ENCODE measurements around the gene RTTN.
"Not testable (repeated sequence)": the region's sequence is repeated elsewhere in the genome, so short reads cannot be mapped to it uniquely, and the experiment has no call there.

RTTN gene

GRCh38 chr18:70149156-70149555 lies 56.3 kb downstream of the RTTN start:
- DNase-seq: no peak

- DNase-seq: no peak
Observed at GRCh38 chr18:70148039-70148938, 57.2 kb downstream of the RTTN start.

GRCh38 chr18:70146174-70146573 lies 59.3 kb downstream of the RTTN start:
- DNase-seq: no peak

GRCh38 chr18:70142001-70142400 lies 63.5 kb downstream of the RTTN start:
- DNase-seq: no peak

GRCh38 chr18:70139138-70139537 lies 66.3 kb downstream of the RTTN start:
- DNase-seq: no peak

GRCh38 chr18:70135604-70136003 lies 69.9 kb downstream of the RTTN start:
- no peak for DNase-seq

- no peak for DNase-seq
Observed at GRCh38 chr18:70132999-70133398, 72.5 kb downstream of the RTTN start.

- DNase-seq: no peak
Observed at GRCh38 chr18:70128271-70128670, 77.2 kb downstream of the RTTN start.

- DNase-seq: no peak
Observed at GRCh38 chr18:70127359-70127758, 78.1 kb downstream of the RTTN start.

- no peak for DNase-seq
Observed at GRCh38 chr18:70126832-70127231, 78.7 kb downstream of the RTTN start.

- no peak for DNase-seq
Observed at GRCh38 chr18:70124139-70124538, 81.3 kb downstream of the RTTN start.

- no peak for DNase-seq
Observed at GRCh38 chr18:70121842-70122241, 83.6 kb downstream of the RTTN start.

- DNase-seq: no peak
Observed at GRCh38 chr18:70116949-70117348, 88.5 kb downstream of the RTTN start.

- no peak for DNase-seq
Observed at GRCh38 chr18:70113511-70113910, 92.0 kb downstream of the RTTN start.

- DNase-seq: no peak
Observed at GRCh38 chr18:70110678-70111077, 94.8 kb downstream of the RTTN start.

GRCh38 chr18:70107091-70107490 lies 98.4 kb downstream of the RTTN start:
- no peak for DNase-seq

- not testable (repeated sequence) for DNase-seq
Observed at GRCh38 chr18:70102854-70103253, 102.6 kb downstream of the RTTN start.

GRCh38 chr18:70089858-70090257 lies 115.6 kb downstream of the RTTN start:
- DNase-seq: no peak

GRCh38 chr18:70086085-70086484 lies 119.4 kb downstream of the RTTN start:
- DNase-seq: no peak

- no peak for DNase-seq
Observed at GRCh38 chr18:70085641-70086040, 119.8 kb downstream of the RTTN start.

GRCh38 chr18:70082430-70082829 lies 123.1 kb downstream of the RTTN start:
- no peak for DNase-seq

GRCh38 chr18:70078106-70078505 lies 127.4 kb downstream of the RTTN start:
- DNase-seq: no peak

GRCh38 chr18:70075906-70076305 lies 129.6 kb downstream of the RTTN start:
- no peak for DNase-seq

- DNase-seq: no peak
Observed at GRCh38 chr18:70074116-70074515, 131.4 kb downstream of the RTTN start.

- DNase-seq: no peak
Observed at GRCh38 chr18:70073432-70073831, 132.1 kb downstream of the RTTN start.

Data from stimulated activated CD4-positive, alpha-beta T cell treated with anti-CD3 and anti-CD28 coated beads, Interleukin-2, amount 100 ng/mL, for 48 hours (primary cell).